Measurements from ENCODE around the gene E2F4.

DNA sequence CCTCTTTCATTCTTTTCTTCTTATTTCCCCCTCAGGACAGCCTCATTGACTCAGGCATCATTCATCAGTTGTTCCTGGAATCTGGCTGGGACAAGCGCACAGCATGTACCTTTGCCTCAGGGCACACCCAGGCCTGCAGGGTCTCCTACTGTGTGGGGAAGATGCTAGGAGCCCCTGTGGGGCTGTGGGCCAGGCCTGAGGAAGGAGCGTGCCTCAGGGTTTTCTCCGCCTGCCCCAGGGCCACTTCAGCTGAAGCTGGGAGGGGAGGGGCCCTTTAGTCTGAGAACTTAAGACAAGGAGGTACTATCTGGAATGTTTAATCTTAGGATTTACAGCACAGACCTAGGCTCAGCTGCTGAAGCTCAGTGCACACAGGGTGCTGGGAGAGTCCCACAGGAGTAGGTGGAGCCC is 14.9 kb downstream of the E2F4 start:
- TF ChIP-seq GLIS3 (CRISPR knock-in tag; IDR thresholded peaks at IDR 0.05) = no peak
- no peak for TF ChIP-seq CSDC2 (CRISPR knock-in tag; IDR thresholded peaks at IDR 0.05)
- TF ChIP-seq, protein P1, sequence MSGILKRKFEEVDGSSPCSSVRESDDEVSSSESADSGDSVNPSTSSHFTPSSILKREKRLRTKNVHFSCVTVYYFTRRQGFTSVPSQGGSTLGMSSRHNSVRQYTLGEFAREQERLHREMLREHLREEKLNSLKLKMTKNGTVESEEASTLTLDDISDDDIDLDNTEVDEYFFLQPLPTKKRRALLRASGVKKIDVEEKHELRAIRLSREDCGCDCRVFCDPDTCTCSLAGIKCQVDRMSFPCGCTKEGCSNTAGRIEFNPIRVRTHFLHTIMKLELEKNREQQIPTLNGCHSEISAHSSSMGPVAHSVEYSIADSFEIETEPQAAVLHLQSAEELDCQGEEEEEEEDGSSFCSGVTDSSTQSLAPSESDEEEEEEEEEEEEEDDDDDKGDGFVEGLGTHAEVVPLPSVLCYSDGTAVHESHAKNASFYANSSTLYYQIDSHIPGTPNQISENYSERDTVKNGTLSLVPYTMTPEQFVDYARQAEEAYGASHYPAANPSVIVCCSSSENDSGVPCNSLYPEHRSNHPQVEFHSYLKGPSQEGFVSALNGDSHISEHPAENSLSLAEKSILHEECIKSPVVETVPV (CRISPR knock-in tag; IDR thresholded peaks at IDR 0.05) = no peak
- TF ChIP-seq, protein P2, sequence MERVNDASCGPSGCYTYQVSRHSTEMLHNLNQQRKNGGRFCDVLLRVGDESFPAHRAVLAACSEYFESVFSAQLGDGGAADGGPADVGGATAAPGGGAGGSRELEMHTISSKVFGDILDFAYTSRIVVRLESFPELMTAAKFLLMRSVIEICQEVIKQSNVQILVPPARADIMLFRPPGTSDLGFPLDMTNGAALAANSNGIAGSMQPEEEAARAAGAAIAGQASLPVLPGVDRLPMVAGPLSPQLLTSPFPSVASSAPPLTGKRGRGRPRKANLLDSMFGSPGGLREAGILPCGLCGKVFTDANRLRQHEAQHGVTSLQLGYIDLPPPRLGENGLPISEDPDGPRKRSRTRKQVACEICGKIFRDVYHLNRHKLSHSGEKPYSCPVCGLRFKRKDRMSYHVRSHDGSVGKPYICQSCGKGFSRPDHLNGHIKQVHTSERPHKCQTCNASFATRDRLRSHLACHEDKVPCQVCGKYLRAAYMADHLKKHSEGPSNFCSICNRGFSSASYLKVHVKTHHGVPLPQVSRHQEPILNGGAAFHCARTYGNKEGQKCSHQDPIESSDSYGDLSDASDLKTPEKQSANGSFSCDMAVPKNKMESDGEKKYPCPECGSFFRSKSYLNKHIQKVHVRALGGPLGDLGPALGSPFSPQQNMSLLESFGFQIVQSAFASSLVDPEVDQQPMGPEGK (CRISPR knock-in tag; IDR thresholded peaks at IDR 0.05; ENCODE audit: borderline replicate concordance) = no peak
- TF ChIP-seq, protein P3, sequence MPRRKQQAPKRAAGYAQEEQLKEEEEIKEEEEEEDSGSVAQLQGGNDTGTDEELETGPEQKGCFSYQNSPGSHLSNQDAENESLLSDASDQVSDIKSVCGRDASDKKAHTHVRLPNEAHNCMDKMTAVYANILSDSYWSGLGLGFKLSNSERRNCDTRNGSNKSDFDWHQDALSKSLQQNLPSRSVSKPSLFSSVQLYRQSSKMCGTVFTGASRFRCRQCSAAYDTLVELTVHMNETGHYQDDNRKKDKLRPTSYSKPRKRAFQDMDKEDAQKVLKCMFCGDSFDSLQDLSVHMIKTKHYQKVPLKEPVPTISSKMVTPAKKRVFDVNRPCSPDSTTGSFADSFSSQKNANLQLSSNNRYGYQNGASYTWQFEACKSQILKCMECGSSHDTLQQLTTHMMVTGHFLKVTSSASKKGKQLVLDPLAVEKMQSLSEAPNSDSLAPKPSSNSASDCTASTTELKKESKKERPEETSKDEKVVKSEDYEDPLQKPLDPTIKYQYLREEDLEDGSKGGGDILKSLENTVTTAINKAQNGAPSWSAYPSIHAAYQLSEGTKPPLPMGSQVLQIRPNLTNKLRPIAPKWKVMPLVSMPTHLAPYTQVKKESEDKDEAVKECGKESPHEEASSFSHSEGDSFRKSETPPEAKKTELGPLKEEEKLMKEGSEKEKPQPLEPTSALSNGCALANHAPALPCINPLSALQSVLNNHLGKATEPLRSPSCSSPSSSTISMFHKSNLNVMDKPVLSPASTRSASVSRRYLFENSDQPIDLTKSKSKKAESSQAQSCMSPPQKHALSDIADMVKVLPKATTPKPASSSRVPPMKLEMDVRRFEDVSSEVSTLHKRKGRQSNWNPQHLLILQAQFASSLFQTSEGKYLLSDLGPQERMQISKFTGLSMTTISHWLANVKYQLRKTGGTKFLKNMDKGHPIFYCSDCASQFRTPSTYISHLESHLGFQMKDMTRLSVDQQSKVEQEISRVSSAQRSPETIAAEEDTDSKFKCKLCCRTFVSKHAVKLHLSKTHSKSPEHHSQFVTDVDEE (CRISPR knock-in tag; IDR thresholded peaks at IDR 0.05) = no peak
- TF ChIP-seq ZFP3 (CRISPR knock-in tag; IDR thresholded peaks at IDR 0.05) = no peak
- no peak for TF ChIP-seq TCF4 (CRISPR knock-in tag; IDR thresholded peaks at IDR 0.05; ENCODE audit: borderline replicate concordance)
- TF ChIP-seq ARNTL (CRISPR knock-in tag; IDR thresholded peaks at IDR 0.05; ENCODE audit: borderline replicate concordance, low read depth) = no peak
- TF ChIP-seq, protein P4, sequence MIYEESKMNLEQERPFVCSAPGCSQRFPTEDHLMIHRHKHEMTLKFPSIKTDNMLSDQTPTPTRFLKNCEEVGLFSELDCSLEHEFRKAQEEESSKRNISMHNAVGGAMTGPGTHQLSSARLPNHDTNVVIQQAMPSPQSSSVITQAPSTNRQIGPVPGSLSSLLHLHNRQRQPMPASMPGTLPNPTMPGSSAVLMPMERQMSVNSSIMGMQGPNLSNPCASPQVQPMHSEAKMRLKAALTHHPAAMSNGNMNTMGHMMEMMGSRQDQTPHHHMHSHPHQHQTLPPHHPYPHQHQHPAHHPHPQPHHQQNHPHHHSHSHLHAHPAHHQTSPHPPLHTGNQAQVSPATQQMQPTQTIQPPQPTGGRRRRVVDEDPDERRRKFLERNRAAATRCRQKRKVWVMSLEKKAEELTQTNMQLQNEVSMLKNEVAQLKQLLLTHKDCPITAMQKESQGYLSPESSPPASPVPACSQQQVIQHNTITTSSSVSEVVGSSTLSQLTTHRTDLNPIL (CRISPR knock-in tag; IDR thresholded peaks at IDR 0.05; ENCODE audit: low read depth) = no peak
- TF ChIP-seq, protein P5, sequence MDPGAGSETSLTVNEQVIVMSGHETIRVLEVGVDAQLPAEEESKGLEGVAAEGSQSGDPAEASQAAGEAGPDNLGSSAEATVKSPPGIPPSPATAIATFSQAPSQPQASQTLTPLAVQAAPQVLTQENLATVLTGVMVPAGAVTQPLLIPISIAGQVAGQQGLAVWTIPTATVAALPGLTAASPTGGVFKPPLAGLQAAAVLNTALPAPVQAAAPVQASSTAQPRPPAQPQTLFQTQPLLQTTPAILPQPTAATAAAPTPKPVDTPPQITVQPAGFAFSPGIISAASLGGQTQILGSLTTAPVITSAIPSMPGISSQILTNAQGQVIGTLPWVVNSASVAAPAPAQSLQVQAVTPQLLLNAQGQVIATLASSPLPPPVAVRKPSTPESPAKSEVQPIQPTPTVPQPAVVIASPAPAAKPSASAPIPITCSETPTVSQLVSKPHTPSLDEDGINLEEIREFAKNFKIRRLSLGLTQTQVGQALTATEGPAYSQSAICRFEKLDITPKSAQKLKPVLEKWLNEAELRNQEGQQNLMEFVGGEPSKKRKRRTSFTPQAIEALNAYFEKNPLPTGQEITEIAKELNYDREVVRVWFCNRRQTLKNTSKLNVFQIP (CRISPR knock-in tag; IDR thresholded peaks at IDR 0.05; ENCODE audit: borderline replicate concordance, low read depth) = no peak

Data from SK-N-SH treated with all-trans-retinoic acid at 6 μM for 48 hours (cell line).